Fibroblast of gingiva (primary cell): ENCODE results near the gene NHS.

ENCODE experiments used
- DNase-seq: peaks from one replicate; pipeline ENCODE4 v3.0.0-alpha.2; 2011; ENCODE audit warnings: low read depth

The NHS gene

DNA sequence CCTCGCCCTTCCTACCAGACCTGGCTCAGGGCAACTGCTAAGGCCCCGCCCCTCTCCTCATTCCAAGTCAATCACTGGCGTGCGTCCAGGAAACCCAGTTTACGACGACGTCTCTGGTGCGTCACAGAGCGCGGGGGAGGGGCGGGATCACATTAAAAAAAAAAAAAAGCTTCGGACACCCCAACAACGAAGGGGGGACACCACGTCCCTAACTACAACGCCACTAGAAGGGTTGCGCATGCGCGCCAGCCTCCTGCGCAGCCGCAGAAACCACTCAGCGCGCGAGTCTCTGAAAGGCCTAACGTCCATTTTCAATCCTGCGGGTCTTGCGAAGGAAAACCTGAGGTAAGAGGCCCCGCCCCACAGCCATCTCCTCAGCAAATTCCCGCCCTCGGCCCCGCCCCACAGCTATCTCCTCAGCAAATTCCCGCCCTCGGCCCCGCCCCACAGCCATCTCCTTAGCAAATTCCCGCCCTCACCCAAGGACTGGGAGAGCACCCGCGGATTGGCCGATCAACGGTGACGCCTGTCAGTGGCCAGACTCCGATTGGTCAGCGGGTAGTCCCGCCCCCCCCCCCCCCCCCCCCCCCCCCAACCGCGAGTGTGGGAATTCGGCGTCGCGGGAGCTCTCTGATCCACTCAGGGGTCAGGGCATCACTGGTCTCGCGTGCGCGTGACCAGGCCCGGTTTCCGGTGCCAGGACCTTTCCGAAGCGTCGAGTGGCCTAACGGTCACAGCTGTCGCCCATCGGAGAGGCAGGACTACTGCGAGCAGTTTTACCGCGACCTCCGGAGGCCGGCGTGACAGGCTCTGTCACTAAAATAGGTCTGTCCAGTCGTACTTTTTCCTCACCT, 362.1 kb downstream of the NHS start, which contains the start of gene SCML1:
Gene SCML1 (plus strand): TSS at position 638 of the 854 bp plus-strand sequence. CDS start 6,694 bp downstream, outside the sequence.
- DNase-seq, result peak; percentile 97

DNA sequence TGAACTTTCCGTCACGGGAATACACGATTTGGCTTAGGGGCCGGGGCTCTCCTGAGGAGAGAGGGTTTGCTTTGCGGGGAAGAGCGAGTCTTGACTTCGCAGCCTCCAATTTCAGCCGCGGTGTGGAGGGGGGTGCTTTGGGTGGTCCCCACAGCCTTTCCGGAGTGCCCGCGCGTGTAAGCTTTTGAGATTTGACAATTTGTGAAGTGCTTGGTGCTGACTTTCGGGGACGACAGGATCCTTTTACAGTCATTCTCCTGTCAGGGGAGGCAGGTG, 362.6 kb downstream of the NHS start:
- no peak for DNase-seq

- DNase-seq, result peak; percentile 11
These were observed 363.1 kb downstream of the NHS start for GRCh38 chrX:17737986-17738713.

- no peak for DNase-seq
These were observed 363.9 kb downstream of the NHS start for GRCh38 chrX:17738737-17739535.

DNA sequence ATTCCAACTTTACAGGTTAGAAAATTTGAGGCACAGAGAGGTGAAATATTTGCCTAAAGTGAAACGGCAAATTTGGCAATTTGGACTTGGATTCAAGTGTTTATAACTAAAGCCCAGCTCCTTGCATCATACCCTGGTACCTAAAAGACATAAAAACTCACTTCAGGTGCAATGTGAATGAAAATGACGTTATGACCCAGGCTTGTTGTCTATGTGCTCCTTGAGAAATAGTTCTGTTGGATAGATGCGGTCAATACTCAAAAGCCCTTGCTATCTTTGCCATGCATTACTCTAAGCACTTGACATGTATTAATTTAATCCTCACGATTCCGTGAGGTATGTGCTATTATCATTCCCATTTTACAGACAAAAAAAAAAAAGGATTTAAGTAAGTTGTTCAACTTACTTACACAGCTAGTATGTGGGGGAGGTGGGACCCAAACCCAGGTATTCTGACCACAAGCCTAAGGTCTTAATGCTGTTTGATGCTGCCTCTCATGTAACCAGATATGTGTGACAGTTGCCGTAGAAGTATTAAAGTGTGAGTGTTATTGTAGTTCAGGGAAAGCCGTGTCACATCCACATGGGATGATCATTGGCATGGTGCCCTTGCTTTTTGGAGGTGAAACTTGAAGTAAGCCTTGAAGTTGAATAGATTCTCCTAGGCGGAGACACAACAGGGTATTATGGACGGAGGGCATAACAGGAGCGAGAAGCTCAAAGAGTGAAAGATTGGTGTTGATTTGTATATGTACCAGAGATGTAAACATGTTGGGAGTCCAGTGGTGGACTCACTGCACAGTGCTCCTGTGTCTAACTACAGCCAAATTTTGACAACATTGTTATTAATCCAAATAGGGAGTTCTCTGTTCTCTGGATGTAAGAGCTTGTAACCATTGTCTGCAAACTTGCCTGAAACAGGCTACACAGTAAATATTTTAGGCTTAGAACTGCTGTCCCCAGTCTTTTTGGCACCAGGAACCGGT, 365.4 kb downstream of the NHS start:
- DNase-seq, result no peak

DNA sequence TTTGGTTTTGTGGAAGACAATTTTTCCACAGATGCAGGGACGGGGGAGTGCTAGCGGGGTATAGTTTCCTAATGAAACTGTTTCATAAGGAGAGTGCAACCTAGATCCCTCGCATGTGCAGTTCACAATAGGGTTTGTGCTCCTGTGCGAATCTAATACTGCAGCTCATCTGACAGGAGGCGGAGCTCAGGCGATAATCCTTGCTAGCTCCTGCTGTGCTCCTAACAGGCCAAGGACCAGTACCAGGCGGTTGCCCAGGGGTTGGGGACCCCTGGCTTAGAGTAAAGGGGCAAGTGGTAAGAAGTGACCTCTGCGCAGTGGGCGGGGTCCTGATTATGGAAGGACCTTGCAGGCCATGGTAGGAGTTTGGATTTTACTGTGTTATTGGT, 366.1 kb downstream of the NHS start:
- DNase-seq, result no peak

DNA sequence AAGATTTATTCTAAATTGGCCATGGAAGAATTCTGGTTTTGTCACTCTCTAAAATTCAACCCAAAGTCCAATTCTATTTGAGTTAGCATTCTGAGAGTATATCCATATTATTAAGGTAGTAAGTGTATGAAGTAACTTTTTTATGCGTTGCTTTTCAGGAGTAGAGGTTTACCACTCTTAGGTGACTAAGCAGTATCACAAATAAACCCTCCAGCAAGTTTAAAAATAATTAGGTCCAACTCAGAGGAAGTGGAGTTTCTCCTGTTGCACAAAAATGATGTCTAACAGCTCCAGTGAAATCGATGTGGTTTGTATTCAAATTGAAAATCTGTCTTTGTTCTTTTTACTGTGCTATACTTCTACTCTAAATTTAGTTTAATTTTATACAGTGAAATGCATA, 368.9 kb downstream of the NHS start:
- no peak for DNase-seq

- no peak for DNase-seq
These were observed 370.0 kb downstream of the NHS start for GRCh38 chrX:17744896-17745523.

- no peak for DNase-seq
These were observed 372.7 kb downstream of the NHS start for GRCh38 chrX:17747692-17748091.

DNA sequence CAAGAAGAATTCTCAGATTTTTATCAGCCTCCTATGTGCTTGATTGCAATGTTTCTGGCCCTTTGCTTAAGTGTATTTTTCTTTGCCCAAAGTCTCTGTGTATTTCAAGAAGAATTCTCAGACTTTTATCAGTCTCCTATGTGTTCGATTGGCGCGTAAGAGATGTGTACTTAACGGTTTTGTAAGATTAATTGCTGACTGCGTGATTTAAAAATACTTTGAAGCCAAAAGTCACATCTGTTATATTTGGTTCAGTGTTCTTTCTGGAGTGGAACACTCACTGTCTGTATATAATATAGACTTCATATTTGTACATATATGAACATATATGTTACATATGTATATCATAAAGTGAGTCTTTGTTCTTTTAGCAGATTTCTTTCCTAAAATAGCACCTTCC, 373.7 kb downstream of the NHS start:
- DNase-seq, result no peak

DNA sequence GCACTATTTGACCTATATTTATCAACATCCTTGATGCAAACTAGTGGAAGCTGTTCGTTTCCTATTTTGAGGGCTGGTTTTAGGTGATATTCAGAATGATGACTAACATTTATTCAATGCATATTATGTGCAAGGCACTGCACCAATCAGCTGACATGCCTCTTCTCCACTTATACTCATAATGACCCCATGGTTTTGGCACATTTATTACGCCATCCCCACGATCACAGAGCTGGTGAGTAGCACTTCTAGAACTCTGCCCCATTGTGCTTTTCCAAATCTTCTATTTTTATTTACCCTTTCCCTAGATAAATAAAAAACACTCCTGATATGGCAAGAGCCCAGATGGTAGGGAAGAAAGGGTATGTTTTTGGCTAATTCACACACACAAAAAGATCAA, 375.4 kb downstream of the NHS start:
- DNase-seq, result no peak

- no peak for DNase-seq
These were observed 383.4 kb downstream of the NHS start for GRCh38 chrX:17758382-17758781.

GRCh38 chrX:17759990-17760389, 385.0 kb downstream of the NHS start:
- peak; percentile 77 for DNase-seq

- DNase-seq, result no peak
These were observed 392.7 kb downstream of the NHS start for GRCh38 chrX:17767734-17768133.

- DNase-seq, result no peak
These were observed 394.0 kb downstream of the NHS start for GRCh38 chrX:17768997-17769396.

DNA sequence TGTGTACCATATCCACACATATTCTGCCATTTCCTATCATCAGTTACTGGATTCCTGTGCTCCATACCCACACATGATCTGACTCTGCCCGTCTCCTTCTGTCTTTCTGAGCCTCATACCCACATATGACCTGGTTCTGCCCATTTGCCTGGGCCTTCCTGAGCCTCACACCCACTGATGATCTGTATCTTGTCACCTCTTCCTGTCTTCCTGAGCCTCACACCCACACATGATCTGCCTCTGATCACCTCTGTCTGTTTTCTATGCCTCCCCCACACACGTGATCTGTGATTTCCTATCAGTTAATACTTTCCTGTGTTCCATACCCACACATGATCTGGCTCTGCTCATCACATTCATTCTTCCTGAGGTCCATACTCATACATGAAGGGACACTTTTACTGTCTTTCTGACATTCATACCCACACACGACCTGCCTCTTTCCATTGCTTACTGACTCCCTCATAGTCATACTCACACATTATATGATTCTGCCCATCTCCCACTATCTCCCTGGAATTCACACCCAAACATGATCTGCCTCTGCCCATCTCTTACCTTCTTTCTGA, 394.8 kb downstream of the NHS start:
- no peak for DNase-seq

DNA sequence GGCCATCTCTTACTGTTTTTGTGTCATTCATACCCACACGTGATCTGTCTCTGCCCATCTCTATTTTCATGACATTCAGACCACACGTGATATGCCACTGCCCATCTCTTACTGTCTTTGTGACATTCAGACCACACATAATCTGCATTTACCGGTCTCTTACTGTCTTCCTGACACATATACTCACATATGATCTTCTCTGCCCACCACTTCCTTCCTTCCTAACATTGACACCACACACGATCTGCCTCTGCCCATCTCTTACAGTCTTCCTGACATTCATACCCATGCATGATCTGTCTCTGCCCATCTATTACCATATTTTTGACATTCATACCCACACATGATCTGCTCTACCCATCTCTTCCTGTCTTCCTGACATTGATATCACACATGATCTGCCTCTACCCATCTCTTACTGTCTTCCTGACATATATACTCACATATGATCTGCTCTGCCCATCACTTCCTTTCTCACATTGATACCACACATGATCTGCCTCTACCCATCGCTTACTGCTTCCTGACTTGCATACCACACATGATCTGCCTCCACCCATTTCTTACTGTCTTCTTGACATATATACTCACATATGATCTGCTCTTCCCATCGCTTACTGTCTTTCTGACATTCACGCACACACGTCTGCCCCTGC, 398.3 kb downstream of the NHS start:
- no peak for DNase-seq

- no peak for DNase-seq
These were observed 399.1 kb downstream of the NHS start for GRCh38 chrX:17774053-17774452.

- DNase-seq, result no peak
These were observed 404.0 kb downstream of the NHS start for GRCh38 chrX:17778997-17779396.

GRCh38 chrX:17779434-17779833, 404.4 kb downstream of the NHS start:
- DNase-seq, result no peak
